GM18951 (cell line): ENCODE measurements around the gene MMRN1.

ENCODE experiments used
- POLR2A ChIP-seq: IDR thresholded peaks from 4 replicates; pipeline ENCODE4 v1.6.1; 2011; ENCODE audit warnings: mild to moderate bottlenecking; ENCODE audit not compliant: insufficient read length, insufficient read depth; ENCODE audit errors: extremely low read depth
- in situ Hi-C: fragments of 300-500 bp; cut with MboI; formaldehyde crosslinking; loops from one replicate; pipeline ENCODE4 v1.12.0; 2022; ENCODE audit warnings: low sequenced_read_pairs, mixed read lengths, inconsistent platforms; ENCODE audit not compliant: unreplicated experiment

Gene MMRN1

GRCh38 chr4:89992744-89993143, 98.1 kb downstream of the MMRN1 start:
- in situ Hi-C loops, result no loop called here
- no peak for TF ChIP-seq POLR2A

- in situ Hi-C loops, result no loop called here
- TF ChIP-seq POLR2A, result no peak
Measured at GRCh38 chr4:89994176-89994873, 99.7 kb downstream of the MMRN1 start.

- in situ Hi-C loops, result no loop called here
- TF ChIP-seq POLR2A, result no peak
Measured at GRCh38 chr4:89995006-89995405, 100.4 kb downstream of the MMRN1 start.

GRCh38 chr4:89995814-89996213, 101.2 kb downstream of the MMRN1 start:
- in situ Hi-C loops, result no loop called here
- no peak for TF ChIP-seq POLR2A

- no peak for TF ChIP-seq POLR2A
- in situ Hi-C loops, result no loop called here
Measured at GRCh38 chr4:89997171-89997704, 102.6 kb downstream of the MMRN1 start.

GRCh38 chr4:89998469-89999011, 103.9 kb downstream of the MMRN1 start:
- no peak for TF ChIP-seq POLR2A
- in situ Hi-C loops, result no loop called here

GRCh38 chr4:90001023-90001422, 106.4 kb downstream of the MMRN1 start:
- in situ Hi-C loops, result no loop called here
- TF ChIP-seq POLR2A, result no peak

- in situ Hi-C loops, result no loop called here
Measured at GRCh38 chr4:90002441-90003062, 107.9 kb downstream of the MMRN1 start.

More at GRCh38 chr4:90002441-90003062, 107.9 kb downstream of the MMRN1 start:
- TF ChIP-seq POLR2A, result no peak
